ENCODE results near the gene AGTRAP. TPM values are rescaled to one million over a fixed set of nuclear protein-coding genes. Genes with fewer than 3 reads are reported as not detected.
A peak's percentile ranks its signal among the peaks of the same experiment; 100 is the strongest.

The AGTRAP gene
- total and polyA plus RNA-seq, 2 of the 4 experiments (the other 2 are of a cell fraction), result 21.5 to 57.7 TPM

DNA sequence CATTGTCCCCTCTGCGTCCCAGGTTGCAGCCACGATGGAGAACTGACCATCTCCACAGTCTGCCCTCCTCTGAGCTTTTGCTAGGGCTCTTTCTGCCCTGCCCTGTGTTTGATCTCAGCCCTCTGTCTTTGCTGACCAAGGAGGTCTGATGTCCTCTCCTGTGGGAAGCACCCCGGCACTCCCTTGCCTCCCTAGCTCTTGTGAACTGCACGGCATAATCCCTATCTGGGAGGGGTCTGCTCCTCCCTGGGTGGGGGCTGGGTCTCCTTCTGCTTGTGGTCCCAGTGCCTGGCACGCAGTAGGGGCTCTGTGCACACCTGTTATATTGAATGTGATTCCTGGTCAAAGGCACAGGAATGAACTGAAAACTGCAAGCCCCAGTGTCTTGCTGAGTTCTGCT lies 42.0 kb upstream of the AGTRAP start:
- TF ChIP-seq FOS (IDR thresholded peaks at IDR 0.05; ENCODE audit: low read depth, low read length) (no peak), RFX5 (IDR thresholded peaks at IDR 0.05; ENCODE audit: low read depth, low read length) (no peak), MAFK (IDR thresholded peaks at IDR 0.05; ENCODE audit: low read depth, low read length) (no peak), NFE2L2 (IDR thresholded peaks at IDR 0.05; ENCODE audit: low read depth, low read length) (no peak), SMC3 (IDR thresholded peaks at IDR 0.05; ENCODE audit: low read depth, low read length) (no peak), POLR2A (IDR thresholded peaks at IDR 0.05; ENCODE audit: low read depth, low read length) (no peak), RCOR1 (IDR thresholded peaks at IDR 0.05; ENCODE audit: insufficient replicate concordance, low read length) (no peak)
- TF ChIP-seq, protein P1, sequence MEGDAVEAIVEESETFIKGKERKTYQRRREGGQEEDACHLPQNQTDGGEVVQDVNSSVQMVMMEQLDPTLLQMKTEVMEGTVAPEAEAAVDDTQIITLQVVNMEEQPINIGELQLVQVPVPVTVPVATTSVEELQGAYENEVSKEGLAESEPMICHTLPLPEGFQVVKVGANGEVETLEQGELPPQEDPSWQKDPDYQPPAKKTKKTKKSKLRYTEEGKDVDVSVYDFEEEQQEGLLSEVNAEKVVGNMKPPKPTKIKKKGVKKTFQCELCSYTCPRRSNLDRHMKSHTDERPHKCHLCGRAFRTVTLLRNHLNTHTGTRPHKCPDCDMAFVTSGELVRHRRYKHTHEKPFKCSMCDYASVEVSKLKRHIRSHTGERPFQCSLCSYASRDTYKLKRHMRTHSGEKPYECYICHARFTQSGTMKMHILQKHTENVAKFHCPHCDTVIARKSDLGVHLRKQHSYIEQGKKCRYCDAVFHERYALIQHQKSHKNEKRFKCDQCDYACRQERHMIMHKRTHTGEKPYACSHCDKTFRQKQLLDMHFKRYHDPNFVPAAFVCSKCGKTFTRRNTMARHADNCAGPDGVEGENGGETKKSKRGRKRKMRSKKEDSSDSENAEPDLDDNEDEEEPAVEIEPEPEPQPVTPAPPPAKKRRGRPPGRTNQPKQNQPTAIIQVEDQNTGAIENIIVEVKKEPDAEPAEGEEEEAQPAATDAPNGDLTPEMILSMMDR (conservative IDR thresholded peaks at IDR 0.05; ENCODE audit: low read depth, low read length), result no peak
- 75% methylated on average over 2 of the region's 5 CpGs; no CpG with 5 or more reads in 1 of the 2 experiments for WGBS, 2 experiments (ENCODE audit: extremely low coverage in 2 of 2, insufficient read length in 1 of 2)
- H3K4me1 ChIP-seq (ENCODE audit: control insufficient read depth, insufficient read depth, low read length), result peaks cover 3% of the 10 kb centered on the region; the same call in 1 of the 2 replicates
- no peak overlapping the region for H3K4me2 ChIP-seq (ENCODE audit: low read depth, low read length)
- no peak overlapping the region for H4K5ac ChIP-seq (ENCODE audit: low read depth, low read length)
- H2BK15ac ChIP-seq (ENCODE audit: low read depth, low read length), result no peak overlapping the region
- no peak overlapping the region for H3K14ac ChIP-seq (replicated peaks; ENCODE audit: low read depth, low read length)
- dilution Hi-C loops (cut with HindIII; ENCODE audit: low sequenced_read_pairs, unreplicated experiment) (no loop called here), in situ Hi-C loops (cut with MboI; ENCODE audit: low sequenced_read_pairs) (no loop called here), intact Hi-C loops (cut with micrococcal nuclease) (no loop called here)
- no peak overlapping the region for H4K91ac ChIP-seq (ENCODE audit: insufficient read depth, low read depth, low read length)
- no peak overlapping the region for H2BK5ac ChIP-seq (ENCODE audit: low read depth, low read length, poor library complexity, severe bottlenecking)
- H3K36me3 ChIP-seq (ENCODE audit: control insufficient read depth, insufficient read depth, low read length), result no peaks in the 10 kb centered on the region
- ChIA-PET CTCF (no interaction called here), POLR2A (ENCODE audit: unreplicated experiment) (no interaction called here)
- no peaks in the 10 kb centered on the region for H3K9me3 ChIP-seq (ENCODE audit: control insufficient read depth, insufficient read depth, low read length)
- H3K4me3 ChIP-seq (ENCODE audit: insufficient read depth, low read depth, low read length), result no peak overlapping the region
- no peak overlapping the region for H3K18ac ChIP-seq (ENCODE audit: low read depth, low read length)
- DNase-seq (no peak), ATAC-seq (ENCODE audit: low read depth) (no peak)
- peak overlapping the region; percentile 49; the same call in 1 of the 2 replicates for H3K23ac ChIP-seq (ENCODE audit: low read depth, low read length)
- no TSS peak for BruUV-seq (replicated peaks)
- H3K79me1 ChIP-seq (ENCODE audit: low read depth in 1 of 2, low read length in 2 of 2), result no peaks in the 10 kb centered on the region
- peaks cover 69% of the 10 kb centered on the region for H3K27me3 ChIP-seq (ENCODE audit: control insufficient read depth, insufficient read depth, low read length)
- H2AK9ac ChIP-seq (replicated peaks; ENCODE audit: low read depth, low read length, poor library complexity), result no peak overlapping the region
- H2AFZ ChIP-seq (replicated peaks; ENCODE audit: low read length, poor library complexity), result no peak overlapping the region
- H3K27ac ChIP-seq (ENCODE audit: insufficient read depth, low read length), result no peak overlapping the region
- no peak overlapping the region for H3K56ac ChIP-seq (ENCODE audit: extremely low read depth, insufficient read depth, low read length)
- no peak overlapping the region for H3K9ac ChIP-seq (ENCODE audit: low read depth, low read length)
- no peak overlapping the region for H2BK20ac ChIP-seq (ENCODE audit: low read depth, low read length)
- 0 out of 2 replicates have a peak, but pooled peaks cover 4% of the 10 kb centered on the region for H3K9me1 ChIP-seq (ENCODE audit: insufficient read depth, low read length)
- no peak overlapping the region for H2AK5ac ChIP-seq (ENCODE audit: low read depth, low read length)
- H4K20me1 ChIP-seq (ENCODE audit: insufficient read depth, low read length), result no peaks in the 10 kb centered on the region
- no peak overlapping the region for H3K4ac ChIP-seq (ENCODE audit: low read depth, low read length)
- H4K8ac ChIP-seq (ENCODE audit: low read depth in 2 of 2, low read length in 2 of 2), result no peak overlapping the region
- H2BK120ac ChIP-seq (ENCODE audit: low read depth, low read length), result no peak overlapping the region

Measured in IMR-90 (cell line).